Ishikawa (cell line): ENCODE data around the gene ZMYND8.

Experiments used
- CEBPB ChIP-seq: IDR thresholded peaks from 2 replicates; pipeline ENCODE4 v1.6.1; 2012
- EGR1 ChIP-seq: IDR thresholded peaks from 2 replicates; pipeline ENCODE4 v1.6.1; 2012
- EP300 ChIP-seq: IDR thresholded peaks from 2 replicates; pipeline ENCODE4 v1.6.1; 2012; ENCODE audit warnings: borderline replicate concordance
- NFIC ChIP-seq: IDR thresholded peaks from 2 replicates; pipeline ENCODE4 v1.6.1; 2012
- RAD21 ChIP-seq: IDR thresholded peaks from 2 replicates; pipeline ENCODE4 v1.6.1; 2012; ENCODE audit warnings: low read depth
- TAF1 ChIP-seq: IDR thresholded peaks from 2 replicates; pipeline ENCODE4 v1.6.1; 2012; ENCODE audit warnings: low read depth, mild to moderate bottlenecking
- TCF12 ChIP-seq: IDR thresholded peaks from 2 replicates; pipeline ENCODE4 v1.6.1; 2012; ENCODE audit warnings: low read depth
- TEAD4 ChIP-seq: IDR thresholded peaks from 2 replicates; pipeline ENCODE4 v1.6.1; 2012
- YY1 ChIP-seq: IDR thresholded peaks from 2 replicates; pipeline ENCODE4 v1.6.1; 2012; ENCODE audit warnings: low read depth
- ZBTB7A ChIP-seq: IDR thresholded peaks from 2 replicates; pipeline ENCODE4 v1.6.1; 2012; ENCODE audit warnings: low read depth
- TF ChIP-seq, protein P1 (sequence below): IDR thresholded peaks from 2 replicates; pipeline ENCODE4 v1.6.1; 2012
- TF ChIP-seq, protein P2 (sequence below): IDR thresholded peaks from 2 replicates; pipeline ENCODE4 v1.6.1; 2012
- TF ChIP-seq, protein P3 (sequence below): IDR thresholded peaks from 2 replicates; pipeline ENCODE4 v1.6.1; 2012; ENCODE audit warnings: low read depth, mild to moderate bottlenecking

GRCh38 chr20:47328129-47328528 lies 28.4 kb downstream of the ZMYND8 start:
- TF ChIP-seq NFIC (no peak), TAF1 (no peak), YY1 (no peak), TEAD4 (no peak), ZBTB7A (no peak), EP300 (no peak), TCF12 (no peak), CEBPB (no peak), EGR1 (no peak), RAD21 (no peak)
- TF ChIP-seq, protein P1, sequence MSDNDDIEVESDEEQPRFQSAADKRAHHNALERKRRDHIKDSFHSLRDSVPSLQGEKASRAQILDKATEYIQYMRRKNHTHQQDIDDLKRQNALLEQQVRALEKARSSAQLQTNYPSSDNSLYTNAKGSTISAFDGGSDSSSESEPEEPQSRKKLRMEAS = no peak
- TF ChIP-seq, protein P2, sequence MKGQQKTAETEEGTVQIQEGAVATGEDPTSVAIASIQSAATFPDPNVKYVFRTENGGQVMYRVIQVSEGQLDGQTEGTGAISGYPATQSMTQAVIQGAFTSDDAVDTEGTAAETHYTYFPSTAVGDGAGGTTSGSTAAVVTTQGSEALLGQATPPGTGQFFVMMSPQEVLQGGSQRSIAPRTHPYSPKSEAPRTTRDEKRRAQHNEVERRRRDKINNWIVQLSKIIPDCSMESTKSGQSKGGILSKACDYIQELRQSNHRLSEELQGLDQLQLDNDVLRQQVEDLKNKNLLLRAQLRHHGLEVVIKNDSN = no peak
- TF ChIP-seq, protein P3, sequence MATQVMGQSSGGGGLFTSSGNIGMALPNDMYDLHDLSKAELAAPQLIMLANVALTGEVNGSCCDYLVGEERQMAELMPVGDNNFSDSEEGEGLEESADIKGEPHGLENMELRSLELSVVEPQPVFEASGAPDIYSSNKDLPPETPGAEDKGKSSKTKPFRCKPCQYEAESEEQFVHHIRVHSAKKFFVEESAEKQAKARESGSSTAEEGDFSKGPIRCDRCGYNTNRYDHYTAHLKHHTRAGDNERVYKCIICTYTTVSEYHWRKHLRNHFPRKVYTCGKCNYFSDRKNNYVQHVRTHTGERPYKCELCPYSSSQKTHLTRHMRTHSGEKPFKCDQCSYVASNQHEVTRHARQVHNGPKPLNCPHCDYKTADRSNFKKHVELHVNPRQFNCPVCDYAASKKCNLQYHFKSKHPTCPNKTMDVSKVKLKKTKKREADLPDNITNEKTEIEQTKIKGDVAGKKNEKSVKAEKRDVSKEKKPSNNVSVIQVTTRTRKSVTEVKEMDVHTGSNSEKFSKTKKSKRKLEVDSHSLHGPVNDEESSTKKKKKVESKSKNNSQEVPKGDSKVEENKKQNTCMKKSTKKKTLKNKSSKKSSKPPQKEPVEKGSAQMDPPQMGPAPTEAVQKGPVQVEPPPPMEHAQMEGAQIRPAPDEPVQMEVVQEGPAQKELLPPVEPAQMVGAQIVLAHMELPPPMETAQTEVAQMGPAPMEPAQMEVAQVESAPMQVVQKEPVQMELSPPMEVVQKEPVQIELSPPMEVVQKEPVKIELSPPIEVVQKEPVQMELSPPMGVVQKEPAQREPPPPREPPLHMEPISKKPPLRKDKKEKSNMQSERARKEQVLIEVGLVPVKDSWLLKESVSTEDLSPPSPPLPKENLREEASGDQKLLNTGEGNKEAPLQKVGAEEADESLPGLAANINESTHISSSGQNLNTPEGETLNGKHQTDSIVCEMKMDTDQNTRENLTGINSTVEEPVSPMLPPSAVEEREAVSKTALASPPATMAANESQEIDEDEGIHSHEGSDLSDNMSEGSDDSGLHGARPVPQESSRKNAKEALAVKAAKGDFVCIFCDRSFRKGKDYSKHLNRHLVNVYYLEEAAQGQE = no peak
